ENCODE data around the gene TMEM221. TPM values are rescaled to one million over a fixed set of nuclear protein-coding genes. Genes with fewer than 3 reads are reported as not detected.

TMEM221 gene
- total and polyA plus RNA-seq, 9 of the 15 experiments (the other 6 are each of a cell fraction or from before 2014, with no cell fraction given) = 0.06 to 0.35 TPM; not detected in 7

DNA sequence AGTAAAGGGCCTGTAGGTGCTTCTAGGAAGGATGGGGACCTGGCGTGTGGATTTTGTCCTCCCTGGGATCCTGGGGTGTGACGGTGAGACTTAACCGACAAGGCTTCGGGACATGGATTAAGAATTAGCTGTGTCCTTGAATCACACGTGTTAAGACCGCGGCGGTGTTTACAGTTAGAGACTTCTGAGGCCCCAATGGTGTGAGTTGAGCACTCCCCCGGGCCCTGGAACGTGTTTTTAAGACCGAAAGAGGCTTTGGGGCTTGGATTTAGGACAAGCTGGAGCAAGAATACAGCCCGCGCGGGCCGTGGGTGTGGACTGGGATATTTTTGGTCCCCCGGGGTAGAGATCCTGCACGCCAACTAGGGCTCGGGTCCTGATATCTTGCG lies 20.6 kb upstream of the TMEM221 start (continued):
- TF ChIP-seq ELK3 (CRISPR knock-in tag; IDR thresholded peaks at IDR 0.05) = no peak
- TF ChIP-seq ZKSCAN8 (CRISPR knock-in tag; IDR thresholded peaks at IDR 0.05) = no peak
- no peak for TF ChIP-seq SIN3A (IDR thresholded peaks at IDR 0.05; ENCODE audit: borderline replicate concordance in 2 of 2, control insufficient read depth in 1 of 2, low read depth in 2 of 2, low read length in 2 of 2)
- TF ChIP-seq, protein P1, sequence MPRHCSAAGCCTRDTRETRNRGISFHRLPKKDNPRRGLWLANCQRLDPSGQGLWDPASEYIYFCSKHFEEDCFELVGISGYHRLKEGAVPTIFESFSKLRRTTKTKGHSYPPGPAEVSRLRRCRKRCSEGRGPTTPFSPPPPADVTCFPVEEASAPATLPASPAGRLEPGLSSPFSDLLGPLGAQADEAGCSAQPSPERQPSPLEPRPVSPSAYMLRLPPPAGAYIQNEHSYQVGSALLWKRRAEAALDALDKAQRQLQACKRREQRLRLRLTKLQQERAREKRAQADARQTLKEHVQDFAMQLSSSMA (CRISPR knock-in tag; IDR thresholded peaks at IDR 0.05) = no peak
- TF ChIP-seq TCF15 (CRISPR knock-in tag; IDR thresholded peaks at IDR 0.05) = no peak
- TF ChIP-seq, protein P2, sequence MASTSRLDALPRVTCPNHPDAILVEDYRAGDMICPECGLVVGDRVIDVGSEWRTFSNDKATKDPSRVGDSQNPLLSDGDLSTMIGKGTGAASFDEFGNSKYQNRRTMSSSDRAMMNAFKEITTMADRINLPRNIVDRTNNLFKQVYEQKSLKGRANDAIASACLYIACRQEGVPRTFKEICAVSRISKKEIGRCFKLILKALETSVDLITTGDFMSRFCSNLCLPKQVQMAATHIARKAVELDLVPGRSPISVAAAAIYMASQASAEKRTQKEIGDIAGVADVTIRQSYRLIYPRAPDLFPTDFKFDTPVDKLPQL (IDR thresholded peaks at IDR 0.05; ENCODE audit: extremely low read depth, insufficient read length) = no peak
- TF ChIP-seq EP400 (IDR thresholded peaks at IDR 0.05) = no peak; the same call in 1 of the 2 replicates
- no peak for TF ChIP-seq PYGO2 (tag; IDR thresholded peaks at IDR 0.05)
- no peak for TF ChIP-seq HDAC8 (tag; IDR thresholded peaks at IDR 0.05)
- TF ChIP-seq, protein P3, sequence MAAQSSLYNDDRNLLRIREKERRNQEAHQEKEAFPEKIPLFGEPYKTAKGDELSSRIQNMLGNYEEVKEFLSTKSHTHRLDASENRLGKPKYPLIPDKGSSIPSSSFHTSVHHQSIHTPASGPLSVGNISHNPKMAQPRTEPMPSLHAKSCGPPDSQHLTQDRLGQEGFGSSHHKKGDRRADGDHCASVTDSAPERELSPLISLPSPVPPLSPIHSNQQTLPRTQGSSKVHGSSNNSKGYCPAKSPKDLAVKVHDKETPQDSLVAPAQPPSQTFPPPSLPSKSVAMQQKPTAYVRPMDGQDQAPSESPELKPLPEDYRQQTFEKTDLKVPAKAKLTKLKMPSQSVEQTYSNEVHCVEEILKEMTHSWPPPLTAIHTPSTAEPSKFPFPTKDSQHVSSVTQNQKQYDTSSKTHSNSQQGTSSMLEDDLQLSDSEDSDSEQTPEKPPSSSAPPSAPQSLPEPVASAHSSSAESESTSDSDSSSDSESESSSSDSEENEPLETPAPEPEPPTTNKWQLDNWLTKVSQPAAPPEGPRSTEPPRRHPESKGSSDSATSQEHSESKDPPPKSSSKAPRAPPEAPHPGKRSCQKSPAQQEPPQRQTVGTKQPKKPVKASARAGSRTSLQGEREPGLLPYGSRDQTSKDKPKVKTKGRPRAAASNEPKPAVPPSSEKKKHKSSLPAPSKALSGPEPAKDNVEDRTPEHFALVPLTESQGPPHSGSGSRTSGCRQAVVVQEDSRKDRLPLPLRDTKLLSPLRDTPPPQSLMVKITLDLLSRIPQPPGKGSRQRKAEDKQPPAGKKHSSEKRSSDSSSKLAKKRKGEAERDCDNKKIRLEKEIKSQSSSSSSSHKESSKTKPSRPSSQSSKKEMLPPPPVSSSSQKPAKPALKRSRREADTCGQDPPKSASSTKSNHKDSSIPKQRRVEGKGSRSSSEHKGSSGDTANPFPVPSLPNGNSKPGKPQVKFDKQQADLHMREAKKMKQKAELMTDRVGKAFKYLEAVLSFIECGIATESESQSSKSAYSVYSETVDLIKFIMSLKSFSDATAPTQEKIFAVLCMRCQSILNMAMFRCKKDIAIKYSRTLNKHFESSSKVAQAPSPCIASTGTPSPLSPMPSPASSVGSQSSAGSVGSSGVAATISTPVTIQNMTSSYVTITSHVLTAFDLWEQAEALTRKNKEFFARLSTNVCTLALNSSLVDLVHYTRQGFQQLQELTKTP (IDR thresholded peaks at IDR 0.05; ENCODE audit: low read depth in 1 of 2, partially characterized antibody in 2 of 2) = no peak
- TF ChIP-seq, protein P4, sequence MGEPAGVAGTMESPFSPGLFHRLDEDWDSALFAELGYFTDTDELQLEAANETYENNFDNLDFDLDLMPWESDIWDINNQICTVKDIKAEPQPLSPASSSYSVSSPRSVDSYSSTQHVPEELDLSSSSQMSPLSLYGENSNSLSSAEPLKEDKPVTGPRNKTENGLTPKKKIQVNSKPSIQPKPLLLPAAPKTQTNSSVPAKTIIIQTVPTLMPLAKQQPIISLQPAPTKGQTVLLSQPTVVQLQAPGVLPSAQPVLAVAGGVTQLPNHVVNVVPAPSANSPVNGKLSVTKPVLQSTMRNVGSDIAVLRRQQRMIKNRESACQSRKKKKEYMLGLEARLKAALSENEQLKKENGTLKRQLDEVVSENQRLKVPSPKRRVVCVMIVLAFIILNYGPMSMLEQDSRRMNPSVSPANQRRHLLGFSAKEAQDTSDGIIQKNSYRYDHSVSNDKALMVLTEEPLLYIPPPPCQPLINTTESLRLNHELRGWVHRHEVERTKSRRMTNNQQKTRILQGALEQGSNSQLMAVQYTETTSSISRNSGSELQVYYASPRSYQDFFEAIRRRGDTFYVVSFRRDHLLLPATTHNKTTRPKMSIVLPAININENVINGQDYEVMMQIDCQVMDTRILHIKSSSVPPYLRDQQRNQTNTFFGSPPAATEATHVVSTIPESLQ (CRISPR knock-in tag; IDR thresholded peaks at IDR 0.05) = no peak
- no peak for TF ChIP-seq HIVEP1 (CRISPR knock-in tag; IDR thresholded peaks at IDR 0.05)
- no peak for TF ChIP-seq RAD21 (CRISPR knock-in tag; conservative IDR thresholded peaks at IDR 0.05 in 1 of 2, IDR thresholded peaks at IDR 0.05 in 1 of 2)
- no peak for TF ChIP-seq ZNF146 (CRISPR knock-in tag; IDR thresholded peaks at IDR 0.05; ENCODE audit: unreplicated experiment)
- TF ChIP-seq, protein P5, sequence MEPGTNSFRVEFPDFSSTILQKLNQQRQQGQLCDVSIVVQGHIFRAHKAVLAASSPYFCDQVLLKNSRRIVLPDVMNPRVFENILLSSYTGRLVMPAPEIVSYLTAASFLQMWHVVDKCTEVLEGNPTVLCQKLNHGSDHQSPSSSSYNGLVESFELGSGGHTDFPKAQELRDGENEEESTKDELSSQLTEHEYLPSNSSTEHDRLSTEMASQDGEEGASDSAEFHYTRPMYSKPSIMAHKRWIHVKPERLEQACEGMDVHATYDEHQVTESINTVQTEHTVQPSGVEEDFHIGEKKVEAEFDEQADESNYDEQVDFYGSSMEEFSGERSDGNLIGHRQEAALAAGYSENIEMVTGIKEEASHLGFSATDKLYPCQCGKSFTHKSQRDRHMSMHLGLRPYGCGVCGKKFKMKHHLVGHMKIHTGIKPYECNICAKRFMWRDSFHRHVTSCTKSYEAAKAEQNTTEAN (CRISPR knock-in tag; IDR thresholded peaks at IDR 0.05) = no peak
- no peak for TF ChIP-seq ZNF316 (IDR thresholded peaks at IDR 0.05)
- no peak for TF ChIP-seq GABPA (tag; conservative IDR thresholded peaks at IDR 0.05; ENCODE audit: low read depth)

Data from K562 (cell line).